B cell (primary cell): ENCODE data around the gene NIPAL4.

ENCODE experiments used
- CTCF ChIP-seq: fragments of 200-600 bp; IDR thresholded peaks from one replicate; pipeline ENCODE4 v1.8.0; 2022; ENCODE audit warnings: antibody characterized with exemption, mild to moderate bottlenecking
- EZH2 ChIP-seq: IDR thresholded peaks from 2 replicates; pipeline ENCODE4 v1.6.1; 2012; ENCODE audit warnings: borderline replicate concordance, low read depth, mild to moderate bottlenecking, moderate library complexity, low read length; ENCODE audit not compliant: insufficient read depth, poor library complexity, severe bottlenecking

- TF ChIP-seq CTCF (no peak), EZH2 (no peak)
These were observed 15.8 kb upstream of the NIPAL4 start for GRCh38 chr5:157444224-157444623.
